Adrenal gland (tissue), 12 donors: ENCODE results near the gene NEGR1. TPM values are rescaled to one million over a fixed set of nuclear protein-coding genes. Genes with fewer than 3 reads are reported as not detected.

Source experiments
- DNase-seq, 7 donors: peaks; one replicate each; pipeline ENCODE4 v3.0.0-alpha.2; 2019 to 2020
- H3K27ac ChIP-seq, 5 donors: fragments of 200-600 bp; sonication (generic) in 4 of 5; 1 replicate in 3 of 5; 2 replicates in 2 of 5; pipeline versions ENCODE4 v1.5.1 to v1.8.0; 2016 to 2020; ENCODE audit warnings: mild to moderate bottlenecking in 1 of 5
- H3K27me3 ChIP-seq: fragments of 200-600 bp; 2 replicates; pipeline ENCODE4 v1.8.0; 2021
- H3K36me3 ChIP-seq, 2 donors: fragments of 200-600 bp; replicated peaks in 1 of 2; 1 replicate in 1 of 2; 2 replicates in 1 of 2; pipeline versions ENCODE4 v1.5.1 to v1.8.0; 2018 to 2022
- H3K4me1 ChIP-seq, 2 donors: fragments of 200-600 bp; replicated peaks in 1 of 2; 1 replicate in 1 of 2; 2 replicates in 1 of 2; pipeline versions ENCODE4 v1.5.1 to v1.8.0; 2018 to 2021
- H3K4me3 ChIP-seq, 4 donors: fragments of 200-600 bp; sonication (generic) in 3 of 4; one replicate each; pipeline ENCODE4 v1.5.1; 2016 to 2018
- H3K9me3 ChIP-seq, 3 donors: fragments of 200-600 bp; sonication (generic) in 1 of 3; replicated peaks in 1 of 3; 1 replicate in 2 of 3; 2 replicates in 1 of 3; pipeline versions ENCODE4 v1.5.1 to v1.8.0; 2016 to 2021
- CTCF ChIP-seq, 6 experiments: fragments of 450-650 bp in 4 of 6; fragments of 200-600 bp in 2 of 6; sonication (generic) in 1 of 6; IDR thresholded peaks; 1 replicate in 5 of 6; 2 replicates in 1 of 6; pipeline versions ENCODE4 v1.5.1 to v1.8.0; 2016 to 2021; ENCODE audit warnings: antibody characterized with exemption in 6 of 6, mild to moderate bottlenecking in 2 of 6, moderate library complexity in 1 of 6
- POLR2A ChIP-seq, 2 donors: fragments of 450-650 bp; IDR thresholded peaks; one replicate each; pipeline ENCODE4 v1.6.1; 2017; ENCODE audit warnings: antibody characterized with exemption in 2 of 2, mild to moderate bottlenecking in 2 of 2, moderate library complexity in 1 of 2
- WGBS, 4 donors: extraction: QIAGEN DNeasy Blood & Tissue Kit in 2 of 4; methylation state at CpG; one replicate each; pipeline versions ENCODE4 v1.1.5 to v1.1.7; 2013 to 2017; 5-methylcytosine and 5-hydroxymethylcytosine counted together
- intact Hi-C, 2 donors: fragments of 100-400 bp; cut with DNase I; formaldehyde crosslinking; loops; one replicate each; pipeline versions ENCODE4 v1.14.1 to v1.15.0; 2022 to 2023
- polyA plus RNA-seq, 3 donors: library from polyadenylated mRNA; stranded (reverse); fragments of 200-250 nt in 2 of 3; fragments of 350-450 nt in 1 of 3; fragmentation: Illumina TruSeq in 1 of 3; extraction: RNeasy Lipid Tissue Mini Kit (QIAGEN cat#74804) in 1 of 3; gene quantifications; one replicate each; pipeline ENCODE4 v1.2.3, GENCODE V29; 2013 to 2014
- total RNA-seq, 9 donors: library from RNA; depleted of rRNA in 4 of 9; stranded (reverse); fragments of >200 nt in 4 of 9; fragments of 120-200 nt in 1 of 9; fragmentation: NEBNext Ultra II Directional in 1 of 9; extraction: Animal tissue kit (Norgen Biotek cat#: 25700) in 1 of 9; gene quantifications; one replicate each; pipeline versions ENCODE4 v1.1.0 to v1.2.4, GENCODE V29; 2013 to 2023
- donor health status: healthy with polysubstance abuse.
- donor health status: Bipolar disorder and iron deficiency.
- donor health status: DM: yes; HTN: yes; CAD: no.
- donor health status: DM: no; HTN: no; CAD: no.
- donor health status: DM: no; HTN: no; CAD: no.
- donor health status: DM: yes; HTN: yes; CAD: no.

NEGR1 gene
- total and polyA plus RNA-seq, 12 donors: 1.1 to 7.4 (median 4.0) TPM

- no peaks in the 10 kb centered on the region for H3K36me3 ChIP-seq
- TF ChIP-seq POLR2A (IDR thresholded peaks at IDR 0.05) (no peak), CTCF (IDR thresholded peaks at IDR 0.05) (no peak)
- H3K27me3 ChIP-seq: no peaks in the 10 kb centered on the region
- no peak for DNase-seq
- no peaks in the 10 kb centered on the region for H3K9me3 ChIP-seq
- no peak overlapping the region for H3K4me3 ChIP-seq
- intact Hi-C loops: no loop called here
- no peak overlapping the region for H3K27ac ChIP-seq
- H3K4me1 ChIP-seq: no peaks in the 10 kb centered on the region
These were observed 219.8 kb downstream of the NEGR1 start for GRCh38 chr1:72062584-72062983.

GRCh38 chr1:72060466-72061245 is 221.7 kb downstream of the NEGR1 start:
- Histone ChIP-seq H3K4me3 (no peak overlapping the region), H3K9me3 (no peaks in the 10 kb centered on the region), H3K27me3 (no peaks in the 10 kb centered on the region), H3K27ac (no peak overlapping the region), H3K36me3 (no peaks in the 10 kb centered on the region), H3K4me1 (no peaks in the 10 kb centered on the region)
- 56 to 70% (median 63%) methylated on average over 3 of the region's 3 CpGs for WGBS, 4 donors
- intact Hi-C loops: no loop called here
- TF ChIP-seq POLR2A (IDR thresholded peaks at IDR 0.05) (no peak), CTCF (IDR thresholded peaks at IDR 0.05) (no peak)
- DNase-seq: no peak

GRCh38 chr1:72056516-72056915 is 225.8 kb downstream of the NEGR1 start:
- no peaks in the 10 kb centered on the region for H3K27me3 ChIP-seq
- H3K36me3 ChIP-seq: no peaks in the 10 kb centered on the region
- no peaks in the 10 kb centered on the region for H3K4me1 ChIP-seq
- TF ChIP-seq POLR2A (IDR thresholded peaks at IDR 0.05) (no peak), CTCF (IDR thresholded peaks at IDR 0.05) (no peak)
- intact Hi-C loops: no loop called here
- no peak overlapping the region for H3K27ac ChIP-seq
- no peak overlapping the region for H3K4me3 ChIP-seq
- H3K9me3 ChIP-seq: no peaks in the 10 kb centered on the region
- DNase-seq: no peak
- 71 to 80% (median 72%) methylated on average over 2 of the region's 2 CpGs for WGBS, 4 donors

GRCh38 chr1:72051538-72051937 is 230.8 kb downstream of the NEGR1 start:
- 51 to 62% (median 59%) methylated on average over 2 of the region's 2 CpGs for WGBS, 4 donors
- Histone ChIP-seq H3K27me3 (no peaks in the 10 kb centered on the region), H3K27ac (no peak overlapping the region), H3K36me3 (no peaks in the 10 kb centered on the region), H3K4me3 (no peak overlapping the region), H3K4me1 (no peaks in the 10 kb centered on the region), H3K9me3 (no peaks in the 10 kb centered on the region)
- DNase-seq: no peak
- intact Hi-C loops: no loop called here
- TF ChIP-seq CTCF (IDR thresholded peaks at IDR 0.05) (no peak), POLR2A (IDR thresholded peaks at IDR 0.05) (no peak)
